ENCODE measurements around the gene LRMDA.

LRMDA gene

GRCh38 chr10:76119036-76119435 lies 687.6 kb downstream of the LRMDA start:
- ChIA-PET POLR2A (no interaction called here), CTCF (interaction anchor here (1.4 kb wide), 1 partner anchor 40 kb away, joined by 3 read pairs; no protein-coding TSS in a partner anchor)
- no peak for DNase-seq (ENCODE audit: extremely low spot score)
- no peak for TF ChIP-seq CTCF (IDR thresholded peaks at IDR 0.05; ENCODE audit: control extremely low read depth, extremely low read depth, low read depth, missing control alignments)

GRCh38 chr10:76119515-76119914 lies 688.1 kb downstream of the LRMDA start:
- POLR2A ChIA-PET: no interaction called here

GRCh38 chr10:76122056-76122455 lies 690.6 kb downstream of the LRMDA start:
- ChIA-PET CTCF (no interaction called here), POLR2A (no interaction called here)

More at GRCh38 chr10:76119515-76119914, 688.1 kb downstream of the LRMDA start:
- CTCF ChIA-PET: interaction anchor here (1.4 kb wide), 1 partner anchor 40 kb away, joined by 3 read pairs; no protein-coding TSS in a partner anchor
- TF ChIP-seq CTCF (IDR thresholded peaks at IDR 0.05; ENCODE audit: control extremely low read depth, extremely low read depth, low read depth, missing control alignments): no peak
- no peak for DNase-seq (ENCODE audit: extremely low spot score)

GRCh38 chr10:76124280-76124679 lies 692.9 kb downstream of the LRMDA start:
- ChIA-PET CTCF (interaction anchor here (1.0 kb wide), 1 partner anchor 10 kb away, joined by 3 read pairs; no protein-coding TSS in a partner anchor), POLR2A (no interaction called here)
- no peak for TF ChIP-seq CTCF (IDR thresholded peaks at IDR 0.05; ENCODE audit: control extremely low read depth, extremely low read depth, low read depth, missing control alignments)
- DNase-seq (ENCODE audit: extremely low spot score): no peak

More at GRCh38 chr10:76122056-76122455, 690.6 kb downstream of the LRMDA start:
- no peak for TF ChIP-seq CTCF (IDR thresholded peaks at IDR 0.05; ENCODE audit: control extremely low read depth, extremely low read depth, low read depth, missing control alignments)
- no peak for DNase-seq (ENCODE audit: extremely low spot score)

- no peak for TF ChIP-seq CTCF (IDR thresholded peaks at IDR 0.05; ENCODE audit: control extremely low read depth, extremely low read depth, low read depth, missing control alignments)
- CTCF ChIA-PET: interaction anchor here (1.3 kb wide), 1 partner anchor 15 kb away, joined by 4 read pairs; no protein-coding TSS in a partner anchor
- POLR2A ChIA-PET: no interaction called here
- DNase-seq (ENCODE audit: extremely low spot score): no peak
Observed at GRCh38 chr10:76125900-76126299, 694.5 kb downstream of the LRMDA start.

- no peak for TF ChIP-seq CTCF (IDR thresholded peaks at IDR 0.05; ENCODE audit: control extremely low read depth, extremely low read depth, low read depth, missing control alignments)
- DNase-seq (ENCODE audit: extremely low spot score): no peak
Observed at GRCh38 chr10:76126607-76127527, 695.4 kb downstream of the LRMDA start.

More at GRCh38 chr10:76126607-76127527, 695.4 kb downstream of the LRMDA start:
- POLR2A ChIA-PET: no interaction called here
- CTCF ChIA-PET: interaction anchor here (1.3 kb wide), 1 partner anchor 14 kb away, joined by 4 read pairs; no protein-coding TSS in a partner anchor

Measured in GM10248 (cell line).